DMS79 treated with DMSO at 0.1 percent for 48 hours (cell line): ENCODE data around the gene GPR6.
A peak's percentile ranks its signal among the peaks of the same experiment; 100 is the strongest.

Experiments used
- DNase-seq: peaks from one replicate; lab custom pipeline; 2025; lab: John Stamatoyannopoulos, UW

The GPR6 gene, protein sequence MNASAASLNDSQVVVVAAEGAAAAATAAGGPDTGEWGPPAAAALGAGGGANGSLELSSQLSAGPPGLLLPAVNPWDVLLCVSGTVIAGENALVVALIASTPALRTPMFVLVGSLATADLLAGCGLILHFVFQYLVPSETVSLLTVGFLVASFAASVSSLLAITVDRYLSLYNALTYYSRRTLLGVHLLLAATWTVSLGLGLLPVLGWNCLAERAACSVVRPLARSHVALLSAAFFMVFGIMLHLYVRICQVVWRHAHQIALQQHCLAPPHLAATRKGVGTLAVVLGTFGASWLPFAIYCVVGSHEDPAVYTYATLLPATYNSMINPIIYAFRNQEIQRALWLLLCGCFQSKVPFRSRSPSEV

DNA sequence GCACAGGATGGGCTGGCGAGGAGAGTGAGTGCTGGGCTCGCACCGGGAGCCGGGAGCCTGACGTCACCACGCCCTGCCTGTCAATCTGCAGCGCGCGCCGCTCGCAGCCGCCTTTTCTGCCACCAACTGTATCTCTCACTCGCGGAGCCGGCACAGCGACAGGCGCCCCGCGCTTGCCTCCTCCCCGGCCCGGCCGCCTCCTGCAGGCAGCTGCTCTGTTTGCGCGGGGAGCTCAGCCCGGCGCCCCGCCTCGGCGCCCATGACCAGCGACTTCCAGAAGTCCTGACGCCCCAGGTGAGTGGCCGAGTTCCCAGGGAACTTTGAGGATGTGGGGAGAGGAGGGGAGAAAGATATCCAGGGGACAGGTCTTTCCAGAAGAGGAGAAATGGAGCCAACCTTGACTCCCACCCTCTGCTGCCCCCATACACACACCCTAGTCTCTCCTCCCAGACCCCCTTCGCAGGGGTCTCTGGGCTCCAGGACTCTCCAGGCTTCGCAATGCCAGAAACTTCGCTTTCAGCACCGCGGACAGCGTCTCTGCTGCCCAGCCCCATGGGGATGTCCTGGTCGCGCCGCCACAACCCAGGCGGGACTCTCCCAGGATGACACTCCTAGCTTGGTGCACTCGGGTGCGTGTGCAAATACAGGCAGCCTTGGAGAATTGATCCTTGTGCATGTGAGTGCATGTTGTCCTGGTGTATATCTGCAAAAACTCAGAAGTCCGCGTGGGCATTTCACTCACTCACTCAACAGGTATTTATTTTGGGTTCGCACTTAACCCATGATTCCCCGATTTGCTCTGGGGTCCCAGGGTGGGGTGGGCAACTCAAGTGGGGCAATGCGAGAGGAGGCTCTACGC is at the start of gene GPR6:
TSS of gene GPR6 (plus strand) at position 138 of the 859 bp plus-strand sequence. CDS start 802 bp downstream, outside the sequence.
- DNase-seq = peak; percentile 64

DNA sequence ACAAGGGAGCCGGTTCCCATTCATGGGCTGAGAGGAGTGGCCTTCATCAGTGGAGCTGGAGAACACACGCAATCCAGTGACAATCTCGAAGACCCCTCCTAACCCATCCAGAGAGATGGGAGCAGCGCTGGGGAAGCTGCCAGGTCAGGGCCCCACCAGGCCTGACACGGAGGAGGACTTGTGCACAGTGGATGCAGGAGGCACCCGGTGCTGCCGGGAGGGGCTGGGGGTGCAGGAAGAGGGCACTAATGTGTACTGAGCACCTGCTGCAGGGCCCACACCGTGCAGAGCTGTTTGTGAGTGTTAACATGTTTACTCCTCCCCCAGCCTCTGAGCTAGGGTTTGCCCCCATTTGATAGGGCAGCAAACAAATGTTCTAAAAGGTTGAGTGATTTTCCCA is 43.8 kb upstream of the GPR6 start:
- no peak for DNase-seq

DNA sequence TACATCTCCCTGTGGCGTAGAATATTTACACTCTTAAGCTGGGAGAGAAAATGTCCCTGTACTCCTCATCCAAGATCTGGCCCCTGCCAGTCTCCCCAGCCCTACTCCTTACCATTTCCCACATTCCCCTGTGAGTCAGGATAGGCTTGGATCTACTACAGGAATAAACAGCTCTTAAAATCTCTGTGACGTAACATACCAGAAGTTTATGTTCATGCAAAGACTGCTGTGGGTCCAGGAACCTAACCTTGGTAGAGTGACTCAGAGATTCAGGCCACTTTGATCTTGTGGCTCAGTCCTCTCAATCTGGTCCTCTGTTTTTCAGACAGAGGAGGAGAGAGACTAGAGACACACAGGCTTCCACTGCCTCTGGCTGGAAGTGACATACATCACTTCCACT is 38.5 kb upstream of the GPR6 start:
- DNase-seq = no peak

DNA sequence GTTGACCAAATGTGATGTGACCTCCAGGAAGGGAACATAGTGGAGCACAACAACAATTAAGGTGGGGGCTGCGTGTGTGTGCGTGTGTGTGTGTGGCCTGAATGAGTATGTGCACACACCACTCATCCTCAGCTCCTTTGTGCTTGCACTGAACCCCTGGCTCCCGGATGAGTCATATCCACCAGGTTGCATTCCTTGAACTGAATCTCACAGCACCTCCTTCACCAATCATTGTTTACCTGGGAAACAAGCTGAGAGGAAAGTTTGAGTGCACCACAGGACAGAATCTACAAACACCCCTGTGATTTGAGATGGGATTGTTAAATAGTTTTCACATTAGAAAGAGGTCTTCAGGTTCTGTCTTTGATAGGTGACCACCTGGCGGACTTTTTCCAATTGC is 33.7 kb upstream of the GPR6 start:
- DNase-seq = peak; percentile 7

DNA sequence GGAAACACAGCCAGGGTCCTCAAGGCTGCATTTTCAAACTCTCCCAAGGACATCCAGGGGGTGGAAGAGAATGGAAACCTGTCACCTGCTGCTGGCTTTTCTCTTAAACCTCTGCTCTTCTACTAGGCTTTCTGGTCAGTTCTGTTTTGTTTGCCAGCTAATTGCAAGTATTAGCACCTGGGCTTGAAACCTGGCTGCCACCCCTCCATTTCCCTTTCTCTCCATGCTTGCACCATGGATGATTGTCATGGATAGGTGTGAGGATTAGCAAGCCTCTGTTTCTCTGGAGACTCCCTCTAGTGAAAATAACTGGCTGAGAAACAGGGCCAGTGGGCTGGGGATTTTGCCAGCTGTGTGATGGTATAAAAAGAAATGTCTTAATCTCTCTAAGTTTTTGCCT is 33.0 kb upstream of the GPR6 start:
- DNase-seq = no peak

DNA sequence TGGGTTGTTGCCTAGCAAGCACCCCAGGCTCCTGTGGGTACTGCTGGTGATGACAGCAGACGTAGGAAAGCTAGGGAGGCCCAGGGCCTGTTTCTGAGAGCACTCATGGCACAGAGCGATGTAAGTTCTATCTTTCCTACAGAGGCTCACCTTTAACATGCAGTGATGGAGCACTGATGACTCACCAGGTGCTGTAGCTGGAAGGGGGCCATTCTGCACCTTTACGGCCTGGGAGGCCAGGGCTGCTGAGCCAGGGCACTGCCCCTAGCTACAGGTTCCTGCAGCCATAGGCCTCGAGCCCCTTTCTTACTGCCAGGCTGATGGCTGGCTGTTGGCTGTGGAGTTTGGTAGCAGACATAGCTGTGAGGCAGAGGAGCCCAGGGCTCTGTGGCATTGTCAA is 31.1 kb upstream of the GPR6 start:
- DNase-seq = no peak

DNA sequence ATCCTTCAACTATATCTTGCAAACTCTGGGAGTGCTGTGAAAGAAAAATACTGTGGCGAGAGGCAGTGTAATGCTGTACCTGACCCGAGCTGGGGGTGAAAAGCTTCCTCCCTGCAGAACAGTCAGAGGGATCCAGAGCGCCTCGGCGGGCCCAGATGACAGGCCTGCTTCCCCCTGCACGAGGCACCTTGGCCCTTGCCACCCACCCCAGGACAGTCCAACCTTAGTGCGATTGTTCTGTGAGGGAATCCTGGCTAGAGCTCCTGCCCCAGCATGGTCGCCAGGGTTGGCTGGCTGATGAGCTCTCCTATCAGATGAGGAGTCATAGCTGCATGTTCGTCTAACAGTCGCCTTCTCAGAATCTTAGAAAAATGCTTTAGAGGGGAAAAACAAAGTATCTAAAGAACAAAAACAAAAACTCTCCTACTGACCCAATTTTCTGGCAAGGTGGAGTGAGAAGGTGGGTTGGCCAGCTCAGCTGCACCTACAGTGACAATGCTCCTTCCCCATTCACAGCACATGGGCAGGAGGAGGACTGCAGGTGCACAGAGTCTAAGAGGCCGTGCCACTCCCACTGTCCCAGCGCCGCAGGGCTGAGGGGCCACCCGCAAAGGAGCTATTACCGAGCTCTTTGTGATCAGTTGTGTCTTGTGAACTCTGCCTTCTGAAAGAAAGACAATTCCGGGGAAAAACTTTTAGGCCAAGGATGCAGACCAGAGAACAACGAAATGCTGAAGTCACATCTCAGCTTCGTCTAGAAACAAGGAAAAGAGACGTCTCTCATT is 28.6 kb upstream of the GPR6 start:
- no peak for DNase-seq

DNA sequence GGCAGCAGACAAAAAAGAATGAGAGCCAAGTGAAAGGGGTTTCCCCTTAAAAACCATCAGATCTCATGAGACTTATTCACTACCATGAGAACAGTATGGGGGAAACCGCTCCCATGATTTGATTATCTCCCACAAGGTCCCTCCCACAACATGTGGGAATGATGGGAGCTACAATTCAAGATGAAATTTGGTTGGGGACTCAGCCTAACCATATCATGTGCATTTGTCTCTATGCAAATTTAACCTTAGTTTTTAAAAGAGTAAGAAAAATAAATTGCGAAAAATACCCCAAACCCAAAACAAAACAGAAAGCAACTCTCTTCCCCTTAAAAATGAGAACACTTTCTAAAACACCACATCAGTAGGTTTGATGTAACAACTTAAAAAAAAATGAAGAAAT is 22.6 kb upstream of the GPR6 start:
- no peak for DNase-seq

DNA sequence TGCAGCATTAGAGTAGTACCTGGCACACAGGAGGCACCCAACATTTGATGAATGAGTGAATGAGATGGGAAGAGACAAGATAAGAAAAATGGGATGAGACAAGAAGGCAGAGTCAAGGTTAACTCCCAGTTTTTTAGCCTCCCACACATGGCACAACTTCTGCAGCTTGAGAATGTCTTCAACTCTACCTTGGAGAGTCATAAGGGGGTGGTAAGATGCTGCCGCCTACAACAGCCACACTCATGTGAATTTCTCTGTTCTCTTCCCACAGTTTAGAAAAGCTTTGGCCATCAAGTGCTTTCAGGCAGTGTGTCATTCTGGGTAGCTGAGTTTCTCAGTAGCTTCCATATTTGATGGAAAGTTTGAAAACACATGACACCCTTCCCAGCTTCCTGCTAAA is 19.5 kb upstream of the GPR6 start:
- DNase-seq = no peak

DNA sequence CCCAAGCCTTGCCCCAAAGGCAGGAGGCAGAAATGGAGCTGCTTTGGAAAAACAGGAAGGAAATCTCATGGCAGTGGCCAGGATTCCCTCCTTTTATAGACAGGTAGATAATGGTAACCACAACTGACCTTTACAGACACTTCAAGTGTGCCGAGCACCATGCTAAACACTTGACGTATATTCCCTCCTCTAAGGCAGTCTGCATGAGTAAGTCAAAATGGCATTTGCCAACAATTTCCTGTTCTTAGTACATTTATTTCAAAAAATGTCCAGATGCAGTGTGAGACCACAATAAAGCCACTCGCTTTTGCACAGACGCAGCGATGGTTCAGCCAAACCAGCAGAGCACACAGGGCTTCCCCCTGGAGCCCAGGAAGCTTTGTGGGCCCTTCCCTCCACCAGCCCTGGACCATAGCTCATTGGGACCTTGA is 16.5 kb upstream of the GPR6 start:
- DNase-seq = no peak

DNA sequence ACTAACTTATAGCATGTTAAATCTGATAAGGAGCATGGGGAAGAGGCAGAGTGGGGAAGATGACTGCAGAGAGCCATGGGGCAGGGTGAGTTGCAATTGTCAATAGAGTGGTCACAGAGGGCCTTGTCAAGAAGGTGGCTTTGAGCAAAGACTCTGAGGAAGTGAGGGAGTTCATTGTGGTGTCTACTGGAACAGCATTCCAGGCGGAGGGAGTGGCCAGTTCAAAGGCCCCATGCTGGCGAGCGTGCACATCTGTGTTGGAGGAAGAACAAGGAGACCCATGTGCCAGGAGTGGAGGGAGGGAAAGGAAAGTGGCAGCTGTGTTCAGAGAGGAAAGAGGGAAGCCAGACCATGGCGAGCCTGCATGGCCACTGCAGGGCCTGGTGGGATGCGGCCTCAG is 15.8 kb upstream of the GPR6 start:
- no peak for DNase-seq

DNA sequence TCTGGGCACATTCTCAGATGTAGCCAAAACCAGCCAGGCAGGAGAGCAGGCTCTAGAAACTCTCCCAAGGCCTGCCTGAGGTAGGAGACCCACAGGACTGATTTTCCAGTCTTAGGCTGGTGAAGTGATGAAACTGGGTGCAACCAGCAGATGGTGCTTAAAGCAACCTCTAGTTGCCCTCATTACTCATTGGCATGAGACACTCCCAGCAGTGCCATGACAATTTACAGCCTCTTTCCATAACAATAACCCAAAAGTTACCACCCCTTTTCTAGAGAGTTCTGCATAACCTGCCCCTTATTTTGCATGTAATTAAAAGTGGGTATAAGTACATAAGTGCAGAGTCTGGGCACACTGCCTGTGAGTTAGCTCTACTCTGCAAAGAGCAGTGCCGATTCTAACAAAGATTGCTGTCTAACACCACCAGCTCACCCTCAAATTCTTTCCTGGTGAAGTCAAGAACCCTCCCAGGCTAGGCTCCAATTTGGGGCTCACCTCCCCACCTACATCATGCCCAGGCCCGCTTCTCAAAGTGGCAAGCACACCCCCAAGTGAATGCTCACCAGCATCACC is 14.4 kb upstream of the GPR6 start:
- no peak for DNase-seq

DNA sequence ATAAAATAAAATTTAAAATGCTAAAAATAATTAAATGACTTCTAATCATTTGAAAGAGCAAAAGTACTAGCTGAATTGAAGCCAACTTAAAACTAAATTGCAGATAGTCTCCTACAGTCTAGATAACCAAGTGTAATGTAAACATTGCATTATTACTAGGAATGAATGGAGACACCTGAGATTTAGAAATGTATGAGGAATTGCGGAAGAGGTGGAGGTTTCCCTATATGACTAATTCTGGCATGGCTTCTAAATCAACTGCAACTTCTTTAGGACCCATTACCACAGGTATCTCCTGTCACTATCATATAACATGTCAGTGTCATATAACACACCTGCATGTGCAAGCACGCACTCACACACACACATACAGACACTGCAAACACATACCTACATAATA is 13.2 kb upstream of the GPR6 start:
- no peak for DNase-seq

DNA sequence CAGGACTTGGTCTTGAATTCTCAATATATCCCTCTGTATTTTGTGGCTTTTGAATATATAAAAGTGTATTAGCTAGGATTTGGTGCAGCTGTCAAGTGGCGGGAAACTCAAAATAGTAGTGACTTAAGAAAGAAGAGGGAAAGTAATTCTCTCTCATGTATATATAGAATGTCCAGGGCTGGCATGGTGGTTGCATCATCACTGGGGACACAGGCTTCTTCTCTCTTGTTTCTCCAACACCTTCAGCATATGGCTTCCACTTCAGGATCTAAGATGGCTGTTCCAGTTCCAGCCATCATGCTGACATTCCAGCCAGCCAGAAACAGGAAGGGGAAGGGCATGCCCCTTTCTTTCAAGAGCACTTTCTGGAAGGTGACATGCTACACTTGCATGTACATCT is 11.8 kb upstream of the GPR6 start:
- no peak for DNase-seq

DNA sequence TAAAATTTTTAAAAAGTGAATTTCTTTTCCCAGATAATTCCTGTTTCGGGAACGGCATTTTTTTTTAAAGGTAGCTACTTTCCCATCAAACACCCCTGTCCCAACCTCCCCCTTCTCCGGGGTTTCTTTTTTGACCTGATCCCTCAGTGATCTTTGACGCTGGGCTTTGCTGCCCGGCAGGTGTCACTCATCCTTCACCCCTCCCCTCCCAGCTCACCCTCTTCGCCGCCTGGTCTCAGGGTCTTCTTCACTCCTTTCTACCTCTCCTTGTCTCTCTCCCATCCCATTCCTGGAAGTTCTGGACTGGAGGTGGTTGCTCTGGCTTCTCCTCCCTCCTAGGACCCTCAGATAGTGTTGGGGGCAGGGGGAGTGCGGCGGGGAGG is 329 bp upstream of the GPR6 start:
- no peak for DNase-seq

DNA sequence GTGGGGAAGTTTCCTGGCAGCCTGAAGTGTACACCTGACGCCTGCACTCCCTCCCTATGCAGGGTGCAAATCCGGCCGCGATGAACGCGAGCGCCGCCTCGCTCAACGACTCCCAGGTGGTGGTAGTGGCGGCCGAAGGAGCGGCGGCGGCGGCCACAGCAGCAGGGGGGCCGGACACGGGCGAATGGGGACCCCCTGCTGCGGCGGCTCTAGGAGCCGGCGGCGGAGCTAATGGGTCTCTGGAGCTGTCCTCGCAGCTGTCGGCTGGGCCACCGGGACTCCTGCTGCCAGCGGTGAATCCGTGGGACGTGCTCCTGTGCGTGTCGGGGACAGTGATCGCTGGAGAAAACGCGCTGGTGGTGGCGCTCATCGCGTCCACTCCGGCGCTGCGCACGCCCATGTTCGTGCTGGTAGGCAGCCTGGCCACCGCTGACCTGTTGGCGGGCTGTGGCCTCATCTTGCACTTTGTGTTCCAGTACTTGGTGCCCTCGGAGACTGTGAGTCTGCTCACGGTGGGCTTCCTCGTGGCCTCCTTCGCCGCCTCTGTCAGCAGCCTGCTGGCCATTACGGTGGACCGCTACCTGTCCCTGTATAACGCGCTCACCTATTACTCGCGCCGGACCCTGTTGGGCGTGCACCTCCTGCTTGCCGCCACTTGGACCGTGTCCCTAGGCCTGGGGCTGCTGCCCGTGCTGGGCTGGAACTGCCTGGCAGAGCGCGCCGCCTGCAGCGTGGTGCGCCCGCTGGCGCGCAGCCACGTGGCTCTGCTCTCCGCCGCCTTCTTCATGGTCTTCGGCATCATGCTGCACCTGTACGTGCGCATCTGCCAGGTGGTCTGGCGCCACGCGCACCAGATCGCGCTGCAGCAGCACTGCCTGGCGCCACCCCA is 1.2 kb downstream of the GPR6 start:
- DNase-seq = peak; percentile 60

DNA sequence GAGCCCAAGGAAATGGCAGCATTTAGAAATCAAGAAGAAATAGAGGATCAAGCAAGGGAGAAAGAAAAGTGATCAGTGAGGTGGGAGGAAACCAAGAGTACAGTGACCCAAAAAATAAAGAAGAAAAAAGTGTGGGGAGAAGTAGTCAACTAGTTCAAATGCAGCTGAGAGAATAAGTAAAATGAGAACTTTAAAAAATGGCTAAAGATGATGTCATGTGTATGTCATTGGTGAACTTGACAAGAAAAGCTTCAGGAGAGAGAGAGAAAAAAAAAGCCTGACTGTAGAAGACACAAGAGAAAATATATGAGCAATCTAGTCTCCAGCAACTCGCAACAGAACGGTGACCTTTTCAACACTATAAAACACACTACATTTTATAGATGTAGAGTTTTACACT is 6.3 kb downstream of the GPR6 start:
- DNase-seq = no peak

DNA sequence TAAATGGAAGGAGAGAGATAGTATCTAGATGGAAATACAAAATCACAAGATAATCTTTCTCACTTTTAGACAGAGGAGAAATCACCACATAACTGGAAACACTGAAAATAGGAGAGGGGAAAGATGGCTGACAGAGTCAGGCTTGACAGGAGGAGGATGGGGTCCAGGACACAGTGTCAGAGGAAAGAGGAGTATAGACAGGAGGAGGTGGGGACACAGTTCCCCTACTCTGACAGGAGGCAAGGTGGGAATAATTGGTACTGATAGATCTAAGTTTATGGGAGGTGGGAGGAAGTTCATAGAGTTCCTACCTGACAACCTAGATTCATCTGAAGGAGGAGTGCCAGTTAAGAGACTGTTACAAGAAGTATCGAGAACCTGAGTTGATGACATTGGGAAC is 9.1 kb downstream of the GPR6 start:
- no peak for DNase-seq

DNA sequence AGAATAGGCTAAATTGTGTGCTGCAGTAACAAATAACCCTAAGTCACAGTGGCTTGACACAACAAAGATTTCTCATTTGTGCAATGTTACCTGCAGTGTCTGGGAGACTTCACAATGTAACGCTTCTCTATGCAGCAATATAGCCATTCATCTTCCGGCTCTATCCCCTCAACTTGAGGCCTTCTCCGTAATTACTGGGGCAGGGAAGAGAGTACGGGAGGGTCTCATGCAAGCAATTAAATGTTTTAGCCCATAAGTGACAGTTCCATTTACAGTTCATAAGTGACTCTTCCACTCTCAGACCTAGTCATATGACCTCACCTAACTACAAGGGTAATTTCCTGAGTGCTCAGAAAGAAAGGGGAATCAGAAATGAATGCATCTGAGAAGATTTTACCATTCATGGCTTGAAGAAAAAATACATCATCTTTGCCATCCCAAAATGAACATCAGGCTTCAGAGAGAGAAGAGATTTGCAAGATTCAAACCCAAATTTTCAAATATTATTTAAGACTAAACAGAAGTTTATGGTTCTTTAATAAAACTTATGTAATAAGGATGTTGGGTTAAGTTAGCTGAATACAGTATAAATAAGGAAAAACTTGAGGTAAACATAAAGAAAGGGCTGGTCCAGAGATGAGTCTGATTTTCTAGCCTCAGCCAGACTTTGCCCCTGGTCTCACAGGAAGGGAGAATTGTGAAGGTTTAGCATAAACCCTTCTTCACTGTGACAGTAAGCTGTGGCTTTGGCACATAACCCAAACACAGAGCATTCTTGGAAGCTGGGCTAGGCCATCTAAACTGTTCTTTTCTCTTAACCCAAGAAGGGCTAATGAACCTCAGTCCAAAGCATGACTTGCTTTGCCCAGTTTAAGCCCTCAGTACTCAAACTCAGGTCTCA is 13.3 kb downstream of the GPR6 start:
- no peak for DNase-seq

DNA sequence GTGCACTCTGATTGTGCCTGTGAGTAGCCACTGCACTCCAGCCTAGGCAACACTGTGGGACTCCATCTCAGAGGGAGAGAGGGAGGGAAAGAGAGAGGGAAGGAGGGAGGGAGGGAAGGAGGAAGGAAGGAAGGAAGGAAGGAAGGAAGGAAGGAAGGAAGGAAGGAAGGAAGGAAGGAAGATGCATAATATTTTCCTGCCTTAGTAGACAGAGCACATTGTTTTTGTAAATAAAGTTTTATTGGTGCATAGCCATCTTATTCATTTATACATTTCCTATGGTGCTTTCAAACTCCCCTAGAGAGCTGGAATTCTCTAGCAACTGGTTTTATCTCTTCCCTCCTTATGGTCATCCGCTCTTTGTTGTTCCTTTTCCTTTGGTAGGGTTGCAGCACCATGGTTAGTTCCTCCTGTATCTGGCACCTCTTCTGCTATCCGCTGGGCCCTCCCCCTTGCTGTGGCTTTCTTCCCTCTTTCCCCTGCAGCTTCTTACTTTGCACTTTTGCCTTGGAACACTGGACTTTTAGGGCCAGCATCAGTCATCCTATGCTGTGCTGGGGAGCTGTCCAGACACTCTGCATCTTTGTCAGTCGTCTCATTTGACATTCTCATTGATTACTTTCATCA is 20.2 kb downstream of the GPR6 start:
- no peak for DNase-seq
